ENCODE measurements around the gene NUP214.
"Not testable (repeated sequence)": the region's sequence is repeated elsewhere in the genome, so short reads cannot be mapped to it uniquely, and the experiment has no call there.

Gene NUP214

DNA sequence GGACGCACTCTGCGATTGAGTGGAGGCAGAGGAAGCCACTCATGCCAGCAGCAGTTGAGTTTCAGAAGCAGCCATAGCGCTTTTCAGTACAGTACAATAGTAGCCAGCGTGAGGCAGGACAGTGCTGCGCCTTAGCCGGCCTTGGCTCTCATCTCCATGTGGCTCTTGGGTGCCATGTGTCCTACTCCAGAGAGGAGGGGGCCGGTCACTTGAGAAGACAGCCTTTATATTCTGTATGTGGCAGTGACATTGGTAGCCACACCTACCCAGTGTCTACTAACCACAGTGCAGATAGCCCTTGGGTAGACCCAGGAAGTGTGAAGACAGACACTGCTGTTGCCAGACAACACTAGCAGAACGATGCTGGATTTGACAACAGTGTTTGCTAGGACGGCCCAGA, 108.6 kb downstream of the NUP214 start:
- DNase-seq (ENCODE audit: low read depth in 3 of 3), result no peak

DNA sequence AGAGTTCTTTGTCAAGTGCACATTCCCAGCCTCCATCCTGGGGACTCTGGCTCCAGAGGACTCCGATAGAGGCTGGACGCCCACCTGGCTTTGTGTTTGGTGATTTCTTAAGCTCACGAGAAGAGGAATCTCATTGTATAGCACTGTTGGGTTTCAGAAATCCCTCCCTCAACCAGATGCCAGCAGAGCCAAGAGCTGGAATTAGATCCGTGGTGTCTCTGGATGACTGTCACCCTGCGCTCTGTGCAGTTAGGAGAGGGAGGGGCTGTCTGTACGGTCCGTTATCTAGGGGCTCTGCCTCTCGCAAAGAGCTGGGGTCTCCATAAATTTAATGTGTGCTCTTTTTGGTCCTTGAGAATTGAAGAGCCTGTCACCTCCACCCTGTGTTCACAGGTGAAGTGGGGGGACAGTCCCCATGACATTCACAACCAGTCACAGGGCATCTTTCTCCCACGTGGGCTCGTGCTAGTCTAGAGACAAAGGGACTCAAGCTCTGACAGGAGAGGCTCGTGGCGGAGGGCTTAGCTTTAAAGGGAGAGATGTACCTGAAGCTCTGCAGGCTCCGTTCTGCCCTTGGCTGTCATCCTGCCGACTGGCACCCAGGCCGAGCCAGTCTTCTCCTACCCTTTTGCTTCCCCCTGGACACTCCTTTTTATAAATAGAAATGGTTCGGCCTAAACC, 109.6 kb downstream of the NUP214 start:
- DNase-seq (ENCODE audit: low read depth in 3 of 3), result no peak

DNA sequence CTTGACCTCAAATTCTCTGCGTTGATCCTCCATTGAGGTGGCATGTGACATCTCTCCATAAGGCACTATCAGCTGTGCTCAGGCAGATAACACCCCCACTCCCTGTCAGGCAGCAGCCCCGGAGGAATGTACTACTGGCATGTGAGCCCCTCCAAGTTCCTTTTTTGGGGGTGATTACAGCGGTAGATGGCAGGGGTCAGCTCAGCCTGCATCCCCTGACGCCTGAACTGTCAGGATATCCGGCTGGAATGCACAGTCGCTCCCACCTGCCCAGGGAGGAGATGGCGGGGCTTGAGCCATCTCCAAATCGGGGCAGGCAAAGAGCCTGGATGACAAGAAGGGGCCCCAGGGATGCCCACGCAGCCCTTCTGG, 110.1 kb downstream of the NUP214 start:
- DNase-seq (ENCODE audit: low read depth in 3 of 3), result no peak

DNA sequence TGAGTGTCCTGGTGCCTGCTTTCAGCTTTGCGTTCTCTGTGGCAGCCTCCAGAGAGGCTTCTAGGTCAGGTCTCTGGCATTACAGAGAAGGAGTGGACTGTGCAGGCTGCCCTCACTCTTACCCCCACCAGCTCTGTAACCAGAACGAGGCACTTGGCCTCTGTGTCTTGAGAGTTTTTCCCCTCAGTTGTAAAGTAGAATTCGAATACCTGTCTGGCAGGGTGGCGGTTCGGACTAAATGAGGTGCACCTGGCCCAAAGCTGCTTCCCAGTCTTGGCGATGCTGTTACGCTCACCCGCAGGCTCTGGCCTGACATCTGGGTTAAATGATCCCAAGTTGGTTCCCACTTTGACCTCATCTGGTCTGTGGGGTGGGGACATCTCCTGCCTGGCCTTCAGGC, 110.8 kb downstream of the NUP214 start:
- DNase-seq (ENCODE audit: low read depth in 3 of 3), result no peak

DNA sequence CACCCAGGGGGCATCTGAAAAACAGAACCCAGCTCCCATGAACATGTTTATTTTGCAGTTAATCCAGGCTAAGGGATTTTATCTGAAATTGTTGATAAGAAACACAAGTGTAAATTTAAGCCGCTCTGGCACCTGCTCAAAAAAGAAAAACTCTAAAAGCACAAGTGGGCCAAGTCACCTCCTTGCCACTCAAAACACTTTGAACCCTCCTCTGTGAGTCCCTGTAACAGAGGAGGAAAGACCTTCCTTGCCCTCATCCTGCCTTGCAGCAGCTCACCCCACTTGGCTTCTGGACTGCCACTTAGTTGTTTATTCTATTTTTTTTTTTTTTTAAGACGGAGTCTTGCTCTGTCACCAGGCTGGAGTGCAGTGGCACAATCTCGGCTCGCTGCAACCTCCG, 111.4 kb downstream of the NUP214 start:
- no peak for DNase-seq (ENCODE audit: low read depth in 3 of 3)

DNA sequence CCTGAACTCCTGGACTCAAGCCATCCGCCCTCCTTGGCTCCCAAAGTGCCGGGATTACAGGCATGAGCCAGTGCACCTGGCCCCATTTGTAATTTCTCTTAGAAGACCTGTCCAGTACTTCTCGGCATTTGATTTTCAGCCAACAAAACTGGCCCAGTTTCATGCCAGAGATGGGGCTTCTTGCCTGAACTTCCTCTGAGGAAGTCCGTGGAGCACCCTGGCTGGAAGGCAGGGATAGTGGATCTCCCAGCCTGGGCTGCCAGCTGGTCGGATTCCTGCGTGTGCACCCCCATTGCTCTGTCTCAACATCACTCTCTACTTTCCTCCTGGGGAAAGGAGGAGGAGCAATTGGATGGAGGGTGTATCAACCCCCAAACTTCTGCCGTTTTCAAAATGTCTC, 111.9 kb downstream of the NUP214 start:
- no peak for DNase-seq (ENCODE audit: low read depth in 3 of 3)

DNA sequence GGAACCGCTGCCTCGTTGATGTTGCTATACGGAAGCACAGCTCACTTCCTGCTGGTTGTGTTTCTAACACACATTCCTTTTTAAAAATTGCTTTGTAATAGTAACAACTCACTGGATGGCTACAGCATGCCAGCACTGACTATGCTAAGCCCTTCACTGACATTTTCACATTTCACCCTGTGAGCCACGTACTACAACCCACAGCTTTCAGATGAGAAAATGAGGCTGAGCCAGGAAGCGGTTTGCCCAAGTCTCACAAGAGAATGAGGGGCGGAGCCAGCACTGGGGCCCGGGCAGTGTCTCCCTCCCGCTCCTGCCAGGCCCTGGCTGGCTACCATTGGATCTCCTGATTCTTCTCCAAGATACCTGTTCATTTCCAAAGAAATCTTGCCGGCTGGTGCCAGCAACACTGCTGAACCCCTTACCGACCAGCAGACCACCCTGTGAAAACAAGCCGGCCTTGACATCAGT, 112.6 kb downstream of the NUP214 start:
- peak; percentile 70 to 86 (median 78) for DNase-seq (ENCODE audit: low read depth in 3 of 3)

DNA sequence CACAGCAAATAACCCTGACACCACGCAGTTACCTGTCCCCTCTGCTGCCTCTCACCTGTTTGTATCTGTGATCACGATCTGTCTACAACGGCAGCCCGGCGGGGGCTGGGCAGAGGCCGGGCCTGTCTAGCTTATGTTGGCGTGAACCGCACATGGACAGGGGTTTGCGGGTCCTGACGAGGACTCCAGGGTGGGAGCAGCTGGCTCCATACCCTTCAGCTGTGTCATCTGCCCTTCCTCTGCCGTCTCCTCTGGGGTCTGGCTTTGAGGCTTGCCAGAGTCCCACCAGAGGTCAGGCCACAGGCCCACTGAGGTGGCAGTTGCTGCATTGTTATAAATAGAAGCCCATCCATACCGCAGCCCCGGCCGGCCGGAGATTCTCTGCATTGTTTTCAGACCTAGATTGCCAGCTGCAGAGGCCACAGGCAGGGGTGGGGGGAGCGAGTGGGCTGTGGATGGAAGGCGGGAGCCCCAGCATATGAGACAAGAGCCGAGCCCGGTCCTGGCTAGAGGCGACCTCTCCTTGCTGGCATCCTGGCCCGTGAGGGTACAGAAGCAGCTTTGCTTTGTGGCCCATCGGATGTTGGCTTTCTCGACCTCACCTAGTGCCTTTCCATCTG, 113.1 kb downstream of the NUP214 start:
- DNase-seq (ENCODE audit: low read depth in 3 of 3), result no peak

DNA sequence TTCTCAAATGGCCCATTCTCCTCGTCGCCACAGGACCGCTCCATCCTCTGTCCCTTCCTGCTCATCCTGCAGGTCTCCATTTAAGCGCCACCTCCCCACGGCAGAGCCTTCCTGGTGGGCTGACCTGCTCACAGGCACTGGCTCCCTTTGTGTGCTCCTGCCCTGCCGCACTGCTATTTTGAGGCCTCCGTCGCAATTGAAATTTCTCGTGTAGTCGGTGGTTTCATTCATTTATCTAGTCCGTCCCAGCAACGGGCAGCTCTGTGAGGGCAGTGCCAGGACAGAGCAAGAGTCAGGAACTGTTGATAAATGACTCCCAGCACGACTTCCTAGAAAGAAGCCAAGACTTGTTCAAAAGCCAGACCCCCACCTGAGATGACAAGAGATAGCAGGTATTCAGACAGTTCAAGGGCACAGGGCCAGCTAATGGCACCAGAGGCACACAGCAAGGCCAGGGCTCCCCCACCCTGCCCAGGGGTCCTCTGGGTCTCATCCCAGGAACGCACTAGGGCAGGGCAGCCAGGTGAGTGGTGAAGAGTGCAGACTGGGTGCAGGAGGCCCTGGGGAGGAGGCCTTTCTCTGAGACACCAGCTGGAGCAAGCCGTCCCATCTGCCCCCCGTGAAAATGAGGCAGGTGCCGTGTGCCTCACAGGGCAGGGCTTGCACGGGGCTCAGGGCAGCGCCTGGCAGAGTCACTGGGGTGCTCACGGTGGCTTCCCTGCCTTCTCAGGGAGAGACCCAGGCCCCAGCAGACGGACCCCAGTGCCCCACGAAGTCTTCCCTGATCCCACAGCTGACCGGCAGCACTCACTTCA, 114.0 kb downstream of the NUP214 start:
- DNase-seq (ENCODE audit: low read depth in 3 of 3), result no peak

DNA sequence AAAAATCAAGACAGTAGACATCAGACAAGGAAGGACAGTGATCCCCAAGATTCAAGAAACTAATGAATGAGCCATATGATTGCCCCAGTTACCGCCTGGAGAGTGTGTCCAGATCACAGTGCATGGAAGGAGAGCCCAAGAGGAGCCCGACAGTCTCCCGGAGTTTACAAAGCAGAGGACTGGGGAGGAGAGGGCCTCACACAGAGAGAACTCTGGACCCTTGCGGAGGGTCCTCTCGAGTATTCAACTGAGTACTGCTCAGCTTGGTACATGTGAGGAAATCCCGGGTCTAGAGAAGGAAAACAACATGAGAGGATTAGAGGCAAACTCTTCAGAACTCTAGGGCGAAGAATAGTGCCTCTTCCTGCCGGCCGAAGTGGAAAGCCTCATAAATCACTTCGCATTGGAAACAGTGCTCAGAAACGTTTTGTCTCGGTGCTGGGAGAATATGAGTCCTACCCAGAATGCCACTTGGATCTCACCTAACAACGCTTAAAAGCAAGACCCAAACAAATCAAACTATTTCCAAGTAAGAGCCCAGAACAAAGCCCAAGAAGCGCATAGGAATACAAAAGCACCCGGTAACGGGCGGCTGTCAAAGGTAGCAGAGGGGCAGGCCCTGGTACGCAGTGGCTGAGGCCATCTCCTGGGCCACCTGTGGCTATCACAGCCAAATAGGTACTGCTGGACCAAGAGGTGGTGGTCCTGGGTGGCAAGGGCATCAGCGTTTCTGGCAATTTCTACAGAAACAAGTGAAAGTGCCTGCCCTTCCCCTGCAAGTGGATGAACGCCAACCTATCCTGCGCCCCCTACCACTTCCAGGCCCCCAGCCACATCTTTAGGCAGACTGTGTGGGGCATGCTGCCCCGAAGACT, 114.9 kb downstream of the NUP214 start:
- DNase-seq (ENCODE audit: low read depth in 3 of 3), result no peak

DNA sequence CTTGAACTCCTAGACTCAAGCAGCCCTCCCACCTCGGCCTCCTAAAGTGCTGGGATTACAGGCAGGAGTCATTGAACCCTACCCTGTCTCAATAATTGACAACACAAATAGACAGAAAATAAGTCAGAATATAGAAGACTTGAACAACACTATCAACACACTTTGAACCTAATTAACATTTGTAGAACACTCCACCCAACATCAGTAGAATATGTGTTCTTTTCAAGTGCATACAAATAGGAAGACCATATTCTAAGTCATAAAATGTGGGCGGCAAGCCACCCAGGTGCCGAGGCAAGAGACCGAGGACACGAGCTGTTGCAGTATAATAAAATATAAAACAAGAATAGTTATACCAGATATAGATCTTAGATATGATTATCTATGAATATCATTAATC, 118.9 kb downstream of the NUP214 start:
- not testable (repeated sequence) for DNase-seq (ENCODE audit: low read depth in 3 of 3)

DNA sequence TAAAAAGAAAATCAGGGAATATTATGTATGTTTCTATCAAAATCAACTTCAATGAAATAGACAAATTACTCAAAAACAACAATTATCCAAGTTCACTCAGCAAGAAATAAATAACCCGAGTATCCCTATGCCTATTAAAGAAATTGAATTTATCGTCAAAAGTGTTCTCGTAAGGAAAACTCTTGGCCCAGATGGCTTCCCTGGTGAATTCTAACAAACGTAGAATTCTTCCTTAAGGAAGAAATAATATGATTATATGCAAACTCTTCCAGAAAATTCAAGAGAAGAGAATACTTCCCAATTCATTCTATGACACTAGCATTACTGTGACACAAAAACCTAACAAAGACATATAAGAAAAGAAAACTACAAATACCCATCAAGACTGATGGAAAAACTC, 121.2 kb downstream of the NUP214 start:
- no peak for DNase-seq (ENCODE audit: low read depth in 3 of 3)

DNA sequence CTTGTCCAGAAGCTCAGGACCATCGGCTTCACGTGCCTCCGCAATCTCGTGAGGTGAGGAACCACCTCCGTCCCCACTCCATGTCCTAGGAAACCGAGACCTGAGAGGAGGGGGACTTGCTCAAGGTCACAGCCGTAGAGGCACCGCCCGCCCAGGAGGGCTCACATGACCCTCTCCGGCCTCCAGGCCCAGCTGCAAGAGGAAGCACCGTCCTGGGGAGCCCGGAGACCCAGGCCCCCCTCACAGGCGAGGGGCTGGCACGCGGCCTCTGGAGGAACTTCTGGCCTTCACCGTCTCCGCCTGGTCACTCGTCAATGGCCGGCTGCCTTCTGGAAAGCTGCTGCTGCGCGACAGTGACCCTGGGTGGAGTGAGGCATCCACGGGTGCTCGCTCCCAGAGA, 126.7 kb downstream of the NUP214 start:
- no peak for DNase-seq (ENCODE audit: low read depth in 3 of 3)

DNA sequence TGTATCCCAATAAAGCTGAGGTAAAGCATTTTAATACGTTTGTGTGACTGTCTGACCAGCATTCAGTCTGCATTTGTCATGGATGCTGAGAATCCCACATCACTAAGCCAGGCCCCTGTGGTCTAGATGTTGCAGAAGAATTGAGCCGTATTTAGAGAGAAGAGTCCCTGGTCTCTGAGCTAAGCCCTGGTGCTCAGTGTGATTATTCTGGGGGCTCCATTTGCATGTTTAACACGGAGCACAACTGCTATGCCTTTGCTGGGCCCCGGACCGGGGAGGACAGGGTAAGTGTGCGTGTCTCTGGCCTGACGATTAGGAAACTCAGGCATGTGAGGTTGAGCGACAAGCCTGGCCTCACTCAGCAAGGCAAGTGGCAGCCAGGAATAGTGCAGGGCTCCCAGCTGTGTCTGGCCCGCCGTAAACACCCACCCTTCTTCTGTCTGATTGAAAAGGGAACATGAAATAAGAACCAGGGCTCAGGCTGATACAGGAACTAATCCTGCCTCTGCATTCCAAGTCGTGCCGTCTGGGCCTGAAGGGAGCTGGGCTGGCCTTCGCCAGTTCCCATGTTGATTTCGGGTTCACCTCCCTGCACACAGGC, 128.6 kb downstream of the NUP214 start:
- no peak for DNase-seq (ENCODE audit: low read depth in 3 of 3)

DNA sequence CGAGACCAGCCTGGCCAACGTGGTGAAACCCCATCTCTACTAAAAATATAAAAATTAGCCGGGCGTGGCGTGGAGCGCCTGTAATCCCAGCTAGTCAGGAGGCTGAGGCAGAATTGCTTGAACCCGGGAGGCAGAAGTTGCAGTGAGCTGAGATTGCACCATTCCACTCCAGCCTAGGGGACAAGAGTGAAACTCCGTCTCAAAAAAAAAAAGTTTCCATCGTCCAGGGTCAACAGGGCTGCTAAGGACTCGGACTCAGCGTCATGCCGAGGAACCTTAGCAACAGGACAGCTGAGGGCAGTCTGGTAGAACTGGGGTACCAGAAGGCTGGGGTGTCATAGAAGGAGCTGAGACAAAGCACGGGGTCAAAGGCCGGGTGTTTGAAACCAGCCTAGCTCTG, 129.2 kb downstream of the NUP214 start:
- no peak for DNase-seq (ENCODE audit: low read depth in 3 of 3)

DNA sequence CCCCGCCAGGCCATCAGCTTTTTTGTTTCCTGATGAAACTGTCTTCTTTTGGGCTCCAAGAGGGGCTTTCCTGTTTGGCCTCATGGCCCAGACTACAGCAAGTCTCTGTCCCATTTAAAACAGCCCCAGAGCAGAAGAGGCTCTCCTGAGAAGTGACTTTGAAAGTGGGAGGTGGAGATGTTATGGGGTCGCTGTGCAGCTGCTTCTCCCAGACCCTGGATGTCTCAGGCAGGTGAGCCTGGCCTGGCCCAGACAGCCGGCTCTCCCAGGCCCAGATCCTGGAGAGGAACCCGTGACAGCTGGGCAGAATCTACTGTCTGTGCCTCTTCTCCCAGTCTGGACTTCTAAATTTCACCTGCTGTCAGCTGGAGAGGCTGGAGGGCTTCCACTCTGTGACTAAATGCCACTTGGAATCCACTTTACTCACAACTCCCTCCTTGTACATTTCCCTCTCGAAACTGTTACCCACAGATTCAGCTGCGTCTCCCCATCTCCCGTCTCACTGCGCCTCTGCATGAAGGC, 130.4 kb downstream of the NUP214 start:
- no peak for DNase-seq (ENCODE audit: low read depth in 3 of 3)

DNA sequence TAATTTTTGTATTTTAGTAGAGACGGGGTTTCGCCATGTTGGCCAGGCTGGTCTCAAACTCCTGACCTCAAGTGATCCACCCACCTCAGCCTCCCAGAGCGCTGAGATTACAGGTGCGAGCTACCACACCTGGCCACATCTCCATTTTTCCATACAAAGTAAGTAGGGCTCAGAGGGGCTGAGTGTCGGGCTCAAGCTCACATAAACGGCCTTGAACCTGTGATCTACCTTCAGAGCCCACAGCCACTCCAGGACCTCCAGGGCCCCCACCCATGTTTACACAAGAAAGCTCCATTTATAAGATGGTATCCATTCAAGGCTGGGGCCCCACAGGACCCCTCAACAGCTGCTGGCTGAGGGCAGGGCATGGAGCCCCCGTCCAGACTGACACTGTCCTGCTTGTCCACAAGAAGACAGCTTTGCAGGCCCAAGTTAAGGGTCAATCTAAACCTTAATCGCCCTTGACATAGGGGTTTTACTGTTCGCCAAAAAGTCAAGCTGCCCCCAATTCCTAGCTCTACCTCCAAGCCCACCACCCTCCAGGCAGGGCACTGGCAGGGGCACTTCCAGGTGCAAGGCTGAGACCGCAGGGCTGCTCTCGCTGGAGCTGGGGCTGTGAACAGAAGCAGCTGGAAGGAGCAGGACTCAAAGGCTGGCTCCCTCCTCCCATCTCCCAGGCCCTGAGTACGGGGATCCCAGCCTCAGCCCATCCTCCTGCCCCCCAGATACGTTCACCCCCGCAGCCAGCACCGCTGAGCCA, 132.1 kb downstream of the NUP214 start:
- no peak for DNase-seq (ENCODE audit: low read depth in 3 of 3)

DNA sequence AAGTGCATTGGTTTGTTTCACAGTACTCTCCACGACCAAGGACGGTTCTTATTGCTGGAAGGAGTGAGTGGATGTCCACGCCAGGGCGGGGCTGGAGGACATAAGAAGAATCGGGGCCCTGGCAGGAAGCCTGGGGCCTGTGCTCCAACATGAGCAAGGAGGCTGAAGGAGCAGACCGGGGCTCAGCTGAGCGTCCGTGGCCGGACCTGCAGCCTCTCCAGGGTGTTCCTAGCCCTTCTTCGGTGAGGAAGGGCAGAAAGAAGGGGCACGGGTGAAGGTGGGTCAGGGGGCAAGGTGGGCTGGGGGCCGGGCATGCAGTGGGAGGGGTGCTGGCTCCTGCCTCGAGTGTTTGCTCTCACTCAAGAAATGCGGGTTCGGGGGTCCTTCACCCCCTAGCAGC, 132.8 kb downstream of the NUP214 start:
- DNase-seq (ENCODE audit: low read depth in 3 of 3), result no peak

DNA sequence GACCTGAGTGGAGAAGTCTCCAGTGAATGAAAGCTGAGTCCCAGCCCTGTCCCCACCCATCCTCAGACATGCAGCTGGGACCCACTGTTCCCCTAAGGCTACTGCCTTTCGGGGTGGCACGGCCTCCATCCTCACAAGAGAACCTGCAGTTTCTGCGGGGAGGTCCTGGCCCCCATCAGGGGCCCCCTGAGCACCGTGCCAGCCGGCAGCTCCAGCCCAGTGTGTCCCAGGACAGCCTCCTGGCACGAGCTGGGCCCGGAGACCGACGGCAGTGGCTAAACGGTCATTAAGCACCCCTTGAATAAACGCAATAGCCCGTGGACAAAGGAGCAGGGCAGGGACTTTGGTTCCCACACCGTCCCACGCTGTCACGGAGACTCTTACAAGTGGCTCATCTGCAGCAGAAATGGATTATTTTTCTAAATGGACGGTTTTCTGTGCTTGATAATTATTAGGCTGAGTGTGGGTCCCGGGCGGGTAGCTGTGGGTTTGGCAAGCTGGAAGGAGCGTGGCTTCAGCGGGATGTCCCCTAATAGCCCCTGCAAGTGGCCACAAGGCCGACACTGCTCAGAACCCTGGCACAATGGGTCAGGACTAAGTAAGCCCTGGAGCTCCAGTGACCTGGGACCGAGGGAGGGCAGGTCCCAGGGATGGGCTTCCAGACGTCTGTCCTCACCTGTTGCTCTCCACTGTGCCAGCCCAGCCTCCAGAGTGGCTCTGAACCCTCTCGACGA, 133.5 kb downstream of the NUP214 start:
- DNase-seq (ENCODE audit: low read depth in 3 of 3), result no peak

DNA sequence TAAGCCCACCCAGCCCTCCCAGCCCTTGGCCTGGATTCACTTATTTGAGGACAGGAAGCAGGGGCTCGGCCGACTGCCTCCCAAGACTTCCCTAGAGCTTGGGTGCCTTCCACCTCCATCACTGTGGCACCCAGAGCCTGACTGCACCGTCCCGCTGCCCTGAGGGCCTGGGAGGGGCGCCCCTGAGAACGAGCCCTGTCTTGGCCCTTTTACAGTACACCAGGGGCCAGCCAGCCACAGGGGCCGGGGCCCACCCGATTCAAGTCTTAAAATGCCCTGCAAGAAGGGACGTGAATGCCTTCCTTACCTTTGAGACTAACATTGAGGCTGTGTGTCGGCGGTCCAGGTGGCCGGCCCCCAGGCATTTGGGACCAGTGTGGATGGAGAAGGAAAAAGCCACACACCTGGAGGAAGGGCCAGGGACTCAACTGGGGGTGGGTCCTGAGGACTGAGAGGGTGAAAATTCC, 134.1 kb downstream of the NUP214 start:
- no peak for DNase-seq (ENCODE audit: low read depth in 3 of 3)
